ENCODE data around the gene PBXIP1. TPM values are rescaled to one million over a fixed set of nuclear protein-coding genes. Genes with fewer than 3 reads are reported as not detected.

The PBXIP1 gene
- total and polyA plus RNA-seq, 10 of the 15 experiments (the other 5 are each of a cell fraction or from before 2014, with no cell fraction given): 0.63 to 25.6 (median 15.4) TPM

- TF ChIP-seq, protein P1, sequence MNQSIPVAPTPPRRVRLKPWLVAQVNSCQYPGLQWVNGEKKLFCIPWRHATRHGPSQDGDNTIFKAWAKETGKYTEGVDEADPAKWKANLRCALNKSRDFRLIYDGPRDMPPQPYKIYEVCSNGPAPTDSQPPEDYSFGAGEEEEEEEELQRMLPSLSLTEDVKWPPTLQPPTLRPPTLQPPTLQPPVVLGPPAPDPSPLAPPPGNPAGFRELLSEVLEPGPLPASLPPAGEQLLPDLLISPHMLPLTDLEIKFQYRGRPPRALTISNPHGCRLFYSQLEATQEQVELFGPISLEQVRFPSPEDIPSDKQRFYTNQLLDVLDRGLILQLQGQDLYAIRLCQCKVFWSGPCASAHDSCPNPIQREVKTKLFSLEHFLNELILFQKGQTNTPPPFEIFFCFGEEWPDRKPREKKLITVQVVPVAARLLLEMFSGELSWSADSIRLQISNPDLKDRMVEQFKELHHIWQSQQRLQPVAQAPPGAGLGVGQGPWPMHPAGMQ (IDR thresholded peaks at IDR 0.05; ENCODE audit: borderline replicate concordance): no peak
- TF ChIP-seq BRCA1 (IDR thresholded peaks at IDR 0.05; ENCODE audit: low read depth, low read length) (no peak), RB1 (IDR thresholded peaks at IDR 0.05; ENCODE audit: borderline replicate concordance) (no peak), NR2C2 (IDR thresholded peaks at IDR 0.05; ENCODE audit: borderline replicate concordance, control insufficient read depth, insufficient read length, low read depth) (no peak), POLR2A (IDR thresholded peaks at IDR 0.05; ENCODE audit: low read depth, low read length) (0 out of 2 replicates have a peak, but pooled peaks have one; percentile 22), DPF2 (IDR thresholded peaks at IDR 0.05) (no peak), SUPT20H (IDR thresholded peaks at IDR 0.05; ENCODE audit: borderline replicate concordance, control insufficient read depth, low read depth, low read length) (no peak), ASH2L (IDR thresholded peaks at IDR 0.05; ENCODE audit: borderline replicate concordance, low read depth) (no peak), MEF2B (IDR thresholded peaks at IDR 0.05; ENCODE audit: partially characterized antibody, poor library complexity, severe bottlenecking) (no peak), TARDBP (IDR thresholded peaks at IDR 0.05; ENCODE audit: borderline replicate concordance) (no peak), PML (IDR thresholded peaks at IDR 0.05; ENCODE audit: low read length) (0 out of 2 replicates have a peak, but pooled peaks have one; percentile 6), BHLHE40 (IDR thresholded peaks at IDR 0.05; ENCODE audit: borderline replicate concordance in 1 of 2, low read depth in 2 of 2, low read length in 1 of 2) (peak; percentile 17 to 38; a peak in 1 of 4 replicates), EGR1 (IDR thresholded peaks at IDR 0.05; ENCODE audit: borderline replicate concordance in 1 of 2, low read depth in 2 of 2, low read length in 2 of 2) (peak in 1 of 2 experiments; percentile 74; a peak in 2 of 3 replicates), SP1 (IDR thresholded peaks at IDR 0.05; ENCODE audit: low read depth, low read length) (no peak), NFXL1 (IDR thresholded peaks at IDR 0.05; ENCODE audit: borderline replicate concordance) (no peak), CBX5 (IDR thresholded peaks at IDR 0.05; ENCODE audit: low read depth) (no peak), POLR2AphosphoS5 (IDR thresholded peaks at IDR 0.05; ENCODE audit: low read length) (no peak), HDAC2 (IDR thresholded peaks at IDR 0.05) (no peak), IRF4 (IDR thresholded peaks at IDR 0.05; ENCODE audit: low read depth, low read length) (no peak), SIX5 (IDR thresholded peaks at IDR 0.05; ENCODE audit: low read depth, low read length, severe bottlenecking) (no peak), GABPA (IDR thresholded peaks at IDR 0.05; ENCODE audit: low read depth) (no peak), ZNF622 (IDR thresholded peaks at IDR 0.05) (no peak), SPI1 (IDR thresholded peaks at IDR 0.05; ENCODE audit: borderline replicate concordance, insufficient read depth, low read depth, low read length) (no peak), CBFB (IDR thresholded peaks at IDR 0.05; ENCODE audit: low read depth) (no peak), TAF1 (IDR thresholded peaks at IDR 0.05; ENCODE audit: borderline replicate concordance, low read depth, low read length) (no peak; the same call in 1 of the 2 replicates), POLR2AphosphoS2 (IDR thresholded peaks at IDR 0.05; ENCODE audit: low read depth, low read length) (no peak)
- TF ChIP-seq, protein P2, sequence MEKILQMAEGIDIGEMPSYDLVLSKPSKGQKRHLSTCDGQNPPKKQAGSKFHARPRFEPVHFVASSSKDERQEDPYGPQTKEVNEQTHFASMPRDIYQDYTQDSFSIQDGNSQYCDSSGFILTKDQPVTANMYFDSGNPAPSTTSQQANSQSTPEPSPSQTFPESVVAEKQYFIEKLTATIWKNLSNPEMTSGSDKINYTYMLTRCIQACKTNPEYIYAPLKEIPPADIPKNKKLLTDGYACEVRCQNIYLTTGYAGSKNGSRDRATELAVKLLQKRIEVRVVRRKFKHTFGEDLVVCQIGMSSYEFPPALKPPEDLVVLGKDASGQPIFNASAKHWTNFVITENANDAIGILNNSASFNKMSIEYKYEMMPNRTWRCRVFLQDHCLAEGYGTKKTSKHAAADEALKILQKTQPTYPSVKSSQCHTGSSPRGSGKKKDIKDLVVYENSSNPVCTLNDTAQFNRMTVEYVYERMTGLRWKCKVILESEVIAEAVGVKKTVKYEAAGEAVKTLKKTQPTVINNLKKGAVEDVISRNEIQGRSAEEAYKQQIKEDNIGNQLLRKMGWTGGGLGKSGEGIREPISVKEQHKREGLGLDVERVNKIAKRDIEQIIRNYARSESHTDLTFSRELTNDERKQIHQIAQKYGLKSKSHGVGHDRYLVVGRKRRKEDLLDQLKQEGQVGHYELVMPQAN (conservative IDR thresholded peaks at IDR 0.05): peak; percentile 39; the same call in 1 of the 2 replicates
- TF ChIP-seq, protein P3, sequence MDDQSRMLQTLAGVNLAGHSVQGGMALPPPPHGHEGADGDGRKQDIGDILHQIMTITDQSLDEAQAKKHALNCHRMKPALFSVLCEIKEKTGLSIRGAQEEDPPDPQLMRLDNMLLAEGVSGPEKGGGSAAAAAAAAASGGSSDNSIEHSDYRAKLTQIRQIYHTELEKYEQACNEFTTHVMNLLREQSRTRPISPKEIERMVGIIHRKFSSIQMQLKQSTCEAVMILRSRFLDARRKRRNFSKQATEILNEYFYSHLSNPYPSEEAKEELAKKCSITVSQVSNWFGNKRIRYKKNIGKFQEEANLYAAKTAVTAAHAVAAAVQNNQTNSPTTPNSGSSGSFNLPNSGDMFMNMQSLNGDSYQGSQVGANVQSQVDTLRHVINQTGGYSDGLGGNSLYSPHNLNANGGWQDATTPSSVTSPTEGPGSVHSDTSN (IDR thresholded peaks at IDR 0.05; ENCODE audit: insufficient replicate concordance, low read depth, low read length): no peak
These were observed 19.6 kb upstream of the PBXIP1 start (continued) for GRCh38 chr1:154975409-154976059.
